UCSD-AML1 (cell line): ENCODE data around the gene MLEC.

Experiments
- DNase-seq: peaks from one replicate; lab custom pipeline; 2025; ENCODE audit not compliant: unreplicated experiment; lab: John Stamatoyannopoulos, UW

MLEC gene, protein sequence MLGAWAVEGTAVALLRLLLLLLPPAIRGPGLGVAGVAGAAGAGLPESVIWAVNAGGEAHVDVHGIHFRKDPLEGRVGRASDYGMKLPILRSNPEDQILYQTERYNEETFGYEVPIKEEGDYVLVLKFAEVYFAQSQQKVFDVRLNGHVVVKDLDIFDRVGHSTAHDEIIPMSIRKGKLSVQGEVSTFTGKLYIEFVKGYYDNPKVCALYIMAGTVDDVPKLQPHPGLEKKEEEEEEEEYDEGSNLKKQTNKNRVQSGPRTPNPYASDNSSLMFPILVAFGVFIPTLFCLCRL

DNA sequence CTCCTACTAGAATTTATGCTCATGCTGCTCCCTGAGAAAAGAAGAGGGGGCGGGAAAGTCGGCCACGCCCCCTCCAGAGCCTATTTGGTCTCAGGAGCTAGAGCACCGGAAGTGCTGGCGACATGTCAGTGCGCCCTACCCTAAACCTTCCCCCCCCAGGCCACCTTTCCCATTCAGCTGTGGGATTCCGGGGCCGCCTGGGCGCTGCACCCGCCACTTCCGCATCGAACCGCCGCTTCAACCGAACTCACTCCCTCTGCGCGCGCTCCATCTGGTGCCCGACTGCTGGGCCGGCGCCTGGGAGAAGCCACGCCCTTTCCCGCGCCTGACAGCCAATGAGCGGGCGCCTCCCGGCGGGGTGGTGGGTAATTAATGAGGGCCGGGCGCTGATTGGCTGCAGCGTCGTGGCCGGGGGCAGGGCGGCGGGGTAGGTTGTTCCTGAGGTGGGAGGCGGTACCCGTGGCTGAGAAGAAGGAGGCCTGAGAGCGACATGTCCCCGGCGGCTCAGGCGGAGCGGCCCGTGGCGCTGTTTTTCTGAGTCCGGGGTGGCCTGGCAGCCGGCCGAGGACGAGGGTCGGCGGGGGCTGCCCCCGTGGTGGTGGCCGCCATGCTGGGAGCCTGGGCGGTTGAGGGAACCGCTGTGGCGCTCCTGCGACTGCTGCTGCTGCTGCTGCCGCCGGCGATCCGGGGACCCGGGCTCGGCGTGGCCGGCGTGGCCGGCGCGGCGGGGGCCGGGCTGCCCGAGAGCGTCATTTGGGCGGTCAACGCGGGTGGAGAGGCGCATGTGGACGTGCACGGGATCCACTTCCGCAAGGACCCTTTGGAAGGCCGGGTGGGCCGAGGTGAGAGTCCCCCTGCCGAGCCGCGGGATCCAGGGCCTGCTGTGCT, at the start of gene MLEC:
Gene MLEC (plus strand): TSS at position 460 of the 888 bp plus-strand sequence. CDS start 148 bp downstream, at position 608.
- DNase-seq, result peak; percentile 99

DNA sequence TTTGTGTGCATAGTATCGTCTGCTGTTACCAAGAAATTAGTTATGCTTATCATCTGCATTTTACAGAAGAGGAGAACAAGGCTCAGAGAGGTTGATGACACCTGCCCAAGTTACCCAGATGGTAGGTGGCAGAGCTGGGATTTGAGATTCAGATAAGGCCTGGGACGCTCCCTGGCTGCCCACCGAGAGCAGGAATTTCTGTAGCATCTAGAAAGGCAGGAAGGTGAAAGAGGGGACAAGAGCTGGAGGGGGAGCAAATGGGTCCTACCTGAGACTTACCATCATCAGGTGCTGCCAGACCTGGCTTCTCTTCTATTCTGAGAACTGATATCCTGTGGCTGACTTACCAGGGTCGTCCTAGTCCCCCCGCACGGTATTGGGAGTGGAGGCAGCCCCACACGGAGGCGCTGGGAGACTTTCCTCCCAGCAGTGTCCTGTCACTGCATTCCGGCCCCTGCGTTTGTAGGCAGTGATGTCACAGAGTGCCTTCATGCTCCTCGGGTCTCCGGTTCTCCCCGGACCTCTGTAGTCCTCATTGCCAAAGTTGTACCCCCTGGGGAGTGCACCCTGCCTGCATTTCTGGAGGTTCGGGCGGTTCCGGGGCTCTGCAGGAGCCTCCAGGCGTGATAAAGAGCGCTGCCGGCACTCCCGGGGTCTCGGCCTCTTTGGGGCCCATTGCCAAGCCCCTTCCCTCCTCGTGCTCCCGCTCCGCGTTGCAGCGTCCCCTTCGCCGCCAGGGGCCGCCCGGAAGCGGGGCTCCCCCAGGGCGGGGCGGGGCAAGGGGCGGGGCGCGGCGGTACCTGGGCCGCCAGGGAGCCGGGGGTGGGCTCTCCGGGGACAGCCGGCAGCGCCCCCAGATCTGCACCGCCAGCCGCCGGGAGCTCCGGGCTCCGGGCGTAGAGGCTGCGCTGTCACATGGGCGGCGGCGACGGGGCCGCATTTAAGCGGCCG, 46.9 kb upstream of the MLEC start, which contains the start of gene CABP1:
Gene CABP1 (plus strand): TSS at position 856 of the 951 bp plus-strand sequence. CDS start 60 bp downstream, at position 916.
- DNase-seq, result no peak

DNA sequence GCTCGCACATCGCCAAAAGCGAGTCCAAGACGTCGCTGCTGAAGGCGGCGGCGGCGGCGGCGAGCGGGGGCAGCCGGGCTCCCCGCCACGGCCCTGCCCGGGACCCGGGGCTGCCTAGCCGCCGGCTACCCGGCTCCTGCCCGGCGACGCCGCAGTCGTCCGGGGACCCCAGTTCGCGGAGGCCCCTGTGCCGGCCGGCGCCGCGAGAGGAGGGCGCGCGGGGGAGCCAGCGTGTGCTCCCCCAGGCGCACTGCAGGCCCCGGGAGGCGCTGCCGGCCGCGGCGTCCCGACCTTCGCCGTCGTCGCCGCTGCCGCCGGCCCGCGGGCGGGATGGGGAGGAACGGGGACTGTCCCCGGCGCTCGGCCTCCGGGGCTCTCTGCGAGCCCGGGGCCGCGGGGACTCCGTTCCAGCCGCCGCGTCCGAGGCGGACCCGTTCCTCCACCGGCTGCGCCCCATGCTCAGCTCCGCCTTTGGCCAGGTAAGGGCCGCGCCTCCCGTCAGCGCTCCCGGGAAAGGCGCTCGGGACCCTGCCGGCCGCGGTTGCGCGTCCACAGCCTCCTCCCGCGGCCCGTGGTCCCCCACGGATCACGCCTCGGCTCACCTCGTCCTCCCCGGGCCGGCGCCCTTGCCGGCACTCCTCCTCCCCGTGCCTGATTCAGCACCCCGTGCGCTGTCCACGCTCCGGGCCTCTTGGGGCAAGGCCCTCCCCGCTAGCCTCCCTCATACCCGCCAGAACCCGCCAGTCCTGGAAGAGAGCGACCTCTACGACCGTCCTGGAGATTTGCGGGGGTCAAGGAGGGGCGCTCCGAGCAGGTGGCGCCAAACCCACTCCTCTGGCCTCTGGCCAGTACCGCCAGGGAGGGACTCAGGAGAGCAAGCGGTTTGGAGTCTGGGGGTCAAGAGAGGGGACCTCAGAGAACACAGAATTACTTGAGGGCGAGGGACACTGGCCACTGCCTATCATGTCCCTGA, 45.8 kb upstream of the MLEC start:
- DNase-seq, result peak; percentile 44

DNA sequence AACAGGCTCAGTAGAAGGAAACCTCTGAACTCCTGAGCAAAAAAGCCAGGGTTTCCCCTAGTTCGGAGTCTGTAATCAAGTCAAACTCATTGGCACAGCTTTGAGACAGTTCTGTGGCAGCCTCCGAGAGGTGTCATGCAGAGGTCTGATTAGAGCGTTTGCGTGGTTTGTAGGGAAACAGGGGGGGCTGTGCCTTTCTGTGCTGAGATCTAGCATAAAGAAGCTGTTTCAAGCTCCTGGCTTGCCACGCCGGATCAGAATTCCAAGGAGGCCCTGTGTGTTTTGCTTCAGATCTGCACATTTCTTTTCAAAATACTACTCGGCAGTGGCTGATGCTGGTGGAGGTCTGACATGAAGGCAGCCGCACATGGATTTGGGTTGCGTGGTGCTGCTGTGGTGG, 44.8 kb upstream of the MLEC start:
- DNase-seq, result no peak

DNA sequence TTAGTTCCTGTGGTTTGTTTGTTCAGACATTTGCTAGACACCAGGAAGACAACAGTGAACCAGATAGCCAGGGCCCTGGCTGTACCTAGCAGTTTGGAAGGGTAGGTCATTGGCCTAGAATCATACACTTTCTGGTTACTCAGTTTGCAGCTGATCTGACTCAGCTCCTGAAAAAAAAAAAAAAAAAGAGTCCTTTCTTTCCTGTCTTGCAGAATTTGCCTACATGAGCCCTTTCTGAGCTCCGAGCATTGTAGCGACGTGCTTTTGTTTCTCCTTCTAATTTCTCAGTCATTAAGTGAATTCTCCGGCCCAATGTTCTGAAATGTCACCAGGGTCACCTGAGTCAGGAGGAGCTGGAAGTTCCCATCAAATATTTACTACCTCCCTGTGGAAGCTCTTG, 44.1 kb upstream of the MLEC start:
- no peak for DNase-seq

DNA sequence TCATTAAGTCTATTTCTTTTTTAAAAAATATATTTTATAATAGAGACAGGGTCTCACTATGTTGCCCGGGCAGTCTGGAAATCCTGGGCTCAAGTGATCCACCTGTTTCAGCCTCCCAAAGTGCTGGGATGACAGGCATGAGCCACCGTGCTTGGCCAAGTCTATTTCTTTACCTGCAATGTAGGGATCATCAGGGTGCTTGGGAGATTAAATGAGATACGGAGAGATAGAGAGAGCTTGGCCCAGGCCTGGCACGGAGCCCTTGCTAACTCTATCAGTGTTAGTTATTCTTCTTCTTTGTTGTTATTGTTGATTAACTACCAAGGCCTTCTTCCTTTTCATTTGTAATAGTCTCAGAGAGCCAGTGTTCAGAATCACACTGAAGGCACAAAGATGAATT, 43.4 kb upstream of the MLEC start:
- DNase-seq, result no peak

DNA sequence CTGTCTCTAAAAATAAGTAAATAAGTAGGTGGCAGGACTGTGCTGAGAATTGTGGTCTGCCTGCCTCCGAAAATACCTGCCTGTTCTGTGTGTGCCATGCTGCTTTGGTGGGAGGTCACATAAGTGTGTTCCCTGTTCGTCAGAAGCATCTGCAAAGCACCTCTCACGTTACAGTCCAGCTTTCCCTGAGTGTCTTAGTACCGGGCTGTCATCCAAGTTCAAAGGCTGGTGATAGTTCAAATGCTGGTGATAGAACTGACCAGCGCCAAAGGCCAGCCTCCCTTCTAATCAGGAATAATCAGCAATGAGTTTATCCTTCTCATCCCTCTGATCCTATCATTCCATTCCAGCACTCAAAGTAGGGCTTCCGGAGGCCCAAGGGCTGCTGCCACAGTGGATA, 40.9 kb upstream of the MLEC start:
- DNase-seq, result no peak

DNA sequence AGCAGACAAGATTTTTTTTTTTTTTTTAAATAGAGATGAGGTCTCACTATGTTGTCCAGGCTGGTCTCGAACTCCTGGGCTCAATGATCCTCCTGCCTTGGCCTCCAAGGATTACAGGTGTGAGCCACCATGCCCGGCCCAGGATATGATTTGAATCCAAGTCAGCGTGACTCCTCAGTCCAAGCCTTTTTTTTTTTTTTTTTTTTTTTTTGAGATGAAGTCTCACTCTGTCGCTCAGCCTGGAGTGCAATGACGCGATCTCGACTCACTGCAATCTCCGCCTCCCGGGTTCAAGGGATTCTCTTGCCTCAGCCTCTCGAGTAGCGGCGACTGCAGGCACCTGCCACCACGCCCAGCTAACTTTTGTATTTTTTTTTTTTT, 39.6 kb upstream of the MLEC start:
- no peak for DNase-seq

DNA sequence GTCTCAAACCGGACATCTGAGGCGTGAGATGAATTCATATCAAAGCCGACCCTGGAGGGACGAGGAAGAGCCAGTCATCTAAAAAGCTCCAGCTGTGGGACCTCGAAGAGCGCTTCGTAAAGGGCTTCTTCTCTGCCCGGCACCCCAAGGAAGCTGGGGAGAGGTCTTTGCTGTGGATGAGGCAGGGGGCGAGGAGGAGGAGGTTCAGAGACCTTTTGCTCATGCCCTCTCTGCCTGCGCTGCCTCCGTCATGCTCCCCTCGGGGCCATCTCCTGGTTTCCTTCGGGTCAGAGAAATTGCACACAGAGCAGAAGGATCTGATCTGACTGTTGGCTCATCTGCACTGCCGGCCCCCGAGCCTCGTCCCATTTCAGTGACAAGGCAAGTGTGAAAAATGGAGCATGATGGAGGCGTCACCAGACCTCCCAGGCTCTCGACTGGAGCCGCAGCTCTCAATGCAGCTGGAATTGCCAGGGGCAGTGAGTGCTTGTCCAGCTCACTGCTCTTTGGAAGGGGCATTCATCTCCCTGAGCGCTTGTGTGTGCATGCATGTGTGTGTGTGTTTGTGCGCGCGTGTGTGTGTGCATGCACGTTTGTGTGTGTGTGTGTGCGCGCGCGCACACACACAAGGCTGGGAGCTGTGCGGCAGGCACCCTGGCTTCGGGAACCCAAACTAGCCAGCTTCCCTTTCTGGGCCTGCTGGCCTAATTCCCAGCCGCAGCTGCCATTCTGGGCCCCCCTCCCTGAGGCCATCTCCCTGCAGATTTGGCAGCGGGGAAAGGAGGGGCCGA, 37.3 kb upstream of the MLEC start:
- no peak for DNase-seq

DNA sequence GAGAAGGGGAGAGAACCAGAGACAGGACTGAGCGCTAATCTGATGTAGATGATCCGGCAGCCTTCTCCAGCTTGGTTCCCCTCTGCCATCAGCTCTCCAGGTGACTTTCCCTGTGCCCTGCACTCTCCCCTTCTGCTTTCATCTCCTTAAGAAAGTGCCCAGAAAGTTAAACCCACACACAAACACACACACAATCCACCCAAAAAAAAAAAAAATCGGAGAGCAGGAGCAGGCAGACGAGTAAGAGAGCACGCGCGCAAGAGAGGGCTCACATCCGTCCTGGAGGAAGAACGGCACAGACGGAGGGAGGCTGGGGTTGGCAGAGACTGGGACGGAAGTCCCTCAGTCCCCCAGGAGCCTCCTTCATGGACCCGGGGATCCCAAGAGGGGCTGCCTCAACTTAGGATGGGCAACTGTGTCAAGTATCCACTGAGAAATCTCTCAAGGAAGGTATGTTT, 36.7 kb upstream of the MLEC start:
- DNase-seq, result no peak

DNA sequence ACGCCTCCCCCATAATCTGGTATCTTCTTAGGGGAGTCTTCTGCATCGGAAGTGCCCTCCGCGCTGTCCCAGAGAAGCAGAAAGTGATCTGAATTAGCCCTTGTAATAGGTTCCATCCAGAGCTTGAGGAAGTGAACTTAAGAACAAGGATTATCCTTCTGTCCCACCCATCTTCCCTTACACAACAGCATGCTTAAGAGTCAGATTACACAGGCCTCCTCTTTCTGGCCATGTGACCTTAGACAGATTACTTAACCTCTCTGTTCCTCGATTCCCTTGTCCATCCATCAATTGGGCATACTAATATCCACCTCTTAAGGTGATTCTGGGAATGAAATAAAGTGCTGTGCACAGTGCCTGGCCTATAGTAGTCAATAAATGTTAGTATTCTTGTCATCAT, 35.1 kb upstream of the MLEC start:
- DNase-seq, result no peak

DNA sequence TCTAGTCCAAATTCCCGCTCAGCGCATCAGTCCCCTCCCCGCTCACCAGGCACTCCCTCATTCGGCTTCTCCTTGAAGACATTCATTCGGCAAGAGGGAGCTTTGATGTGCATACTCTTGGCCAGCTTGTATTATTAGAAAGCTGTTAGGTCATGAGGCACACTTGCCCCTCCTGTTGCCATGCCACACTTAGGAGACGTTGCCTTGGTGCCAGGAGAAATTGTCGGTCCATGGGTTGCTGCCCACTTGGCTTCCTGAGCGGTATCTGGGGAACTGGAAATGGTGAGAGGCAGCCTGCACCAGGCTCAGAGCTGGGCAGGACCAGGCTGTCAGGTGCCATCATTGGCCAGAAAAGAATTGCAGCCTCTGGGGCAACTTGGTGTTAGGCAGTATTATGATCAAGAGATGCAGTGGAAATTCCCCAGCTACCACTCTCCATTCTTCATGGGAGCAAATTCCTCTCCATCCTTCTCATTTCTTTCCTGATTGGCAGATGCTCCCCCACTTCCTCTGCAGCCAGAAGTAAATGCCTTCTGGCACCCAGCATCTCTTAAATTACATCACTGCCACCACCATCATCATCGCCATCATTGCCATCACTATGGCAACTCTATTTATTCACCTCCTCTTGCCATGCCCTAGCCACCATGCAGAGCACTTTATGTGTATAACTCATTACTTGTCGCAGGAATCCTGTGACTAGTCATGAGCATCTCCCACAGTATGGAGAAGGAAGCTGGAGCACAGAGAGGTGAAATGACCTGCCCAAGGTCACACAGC, 34.1 kb upstream of the MLEC start:
- DNase-seq, result no peak

DNA sequence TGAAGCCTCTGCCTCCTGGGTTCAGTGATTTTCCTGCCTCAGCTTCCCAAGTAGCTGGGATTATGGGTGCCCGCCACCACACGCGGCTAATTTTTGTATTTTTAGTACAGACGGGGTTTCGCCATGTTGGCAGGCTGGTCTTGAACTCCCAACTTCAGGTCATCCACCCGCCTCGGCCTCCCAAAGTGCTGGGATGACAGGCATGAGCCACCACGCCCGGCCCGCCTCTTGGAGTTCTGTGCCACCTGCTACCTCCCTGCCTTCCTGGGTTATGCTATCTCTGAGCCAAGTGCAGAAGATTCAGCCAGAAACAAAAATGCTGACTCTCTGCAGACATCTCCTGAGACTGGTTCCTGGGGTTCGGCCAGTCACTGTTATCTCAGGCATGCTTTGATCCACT, 33.3 kb upstream of the MLEC start:
- no peak for DNase-seq

DNA sequence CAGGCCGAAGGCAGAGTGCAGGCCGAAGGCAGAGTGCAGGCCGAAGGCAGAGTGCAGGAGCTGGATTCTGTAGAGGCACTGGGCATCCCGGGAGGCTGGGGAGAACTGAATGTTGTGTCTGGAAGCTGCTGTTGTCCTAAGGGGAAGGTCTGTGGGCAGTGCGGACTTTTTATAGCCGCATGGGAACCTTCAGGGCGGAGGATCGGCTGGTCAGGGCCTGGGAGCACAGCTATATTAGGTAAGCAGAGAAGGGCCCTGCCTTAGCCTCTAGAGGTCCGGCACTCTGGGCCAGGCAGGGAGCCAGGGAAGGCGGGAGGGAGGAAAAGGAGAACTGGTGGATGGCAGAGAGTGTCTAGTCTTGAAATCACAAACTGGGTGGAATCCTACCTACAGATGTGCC, 32.3 kb upstream of the MLEC start:
- no peak for DNase-seq

DNA sequence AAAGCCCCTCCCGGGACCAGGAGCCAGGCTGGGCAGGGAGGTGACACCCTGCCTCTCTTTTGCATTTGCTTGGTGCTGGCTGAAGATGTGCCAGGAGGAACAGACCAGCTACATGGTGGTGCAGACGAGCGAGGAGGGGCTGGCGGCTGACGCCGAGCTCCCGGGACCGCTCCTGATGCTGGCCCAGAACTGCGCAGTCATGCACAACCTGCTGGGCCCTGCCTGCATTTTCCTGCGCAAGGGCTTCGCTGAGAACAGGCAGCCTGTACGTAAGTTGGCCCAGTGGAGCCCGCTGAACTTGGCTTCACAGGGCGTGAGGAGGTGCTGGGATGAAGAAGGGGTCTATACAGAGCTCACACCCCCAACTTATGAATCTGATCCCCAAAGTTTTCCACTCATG, 30.9 kb upstream of the MLEC start:
- DNase-seq, result no peak

DNA sequence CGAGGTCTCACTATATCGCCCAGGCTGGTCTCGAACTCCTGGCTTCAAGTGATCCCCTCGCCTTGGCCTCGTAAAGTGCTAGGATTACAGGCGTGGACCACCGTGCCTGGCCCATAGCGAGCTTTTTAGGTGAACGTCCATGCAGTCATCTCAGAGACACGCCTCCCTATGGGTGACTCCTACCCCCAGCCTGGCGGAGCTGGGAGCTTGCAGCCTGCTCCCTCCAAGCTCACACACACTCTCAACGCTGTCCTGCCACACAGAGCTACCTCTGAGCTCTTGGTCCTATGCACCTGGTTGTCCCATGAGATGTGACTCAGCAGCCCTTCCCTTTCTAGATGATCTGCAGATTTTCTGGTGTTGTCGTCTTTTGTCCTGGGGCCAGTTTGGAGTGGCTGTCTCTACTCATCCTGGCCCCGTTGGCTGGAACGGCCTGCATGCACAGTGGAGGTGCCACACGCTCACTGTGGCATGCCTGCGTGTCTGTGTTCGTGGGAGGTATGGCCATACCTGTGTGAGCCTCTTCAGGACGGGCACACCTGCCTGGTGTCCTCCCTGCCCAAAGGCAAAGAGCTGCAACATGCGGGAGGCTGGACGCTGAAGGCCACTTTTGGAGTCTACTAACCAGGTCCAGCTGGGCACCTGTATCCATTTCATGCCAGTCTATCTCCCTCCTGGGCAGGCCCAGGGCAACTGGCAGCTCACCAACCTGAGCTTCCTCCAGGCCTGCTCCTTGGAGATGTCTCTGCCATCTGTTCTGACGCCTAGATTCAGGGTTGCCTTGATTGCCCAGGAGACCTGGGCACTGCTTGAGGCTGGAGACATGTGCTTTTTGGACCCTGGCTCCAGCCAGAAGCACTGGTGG, 28.4 kb upstream of the MLEC start:
- DNase-seq, result no peak

DNA sequence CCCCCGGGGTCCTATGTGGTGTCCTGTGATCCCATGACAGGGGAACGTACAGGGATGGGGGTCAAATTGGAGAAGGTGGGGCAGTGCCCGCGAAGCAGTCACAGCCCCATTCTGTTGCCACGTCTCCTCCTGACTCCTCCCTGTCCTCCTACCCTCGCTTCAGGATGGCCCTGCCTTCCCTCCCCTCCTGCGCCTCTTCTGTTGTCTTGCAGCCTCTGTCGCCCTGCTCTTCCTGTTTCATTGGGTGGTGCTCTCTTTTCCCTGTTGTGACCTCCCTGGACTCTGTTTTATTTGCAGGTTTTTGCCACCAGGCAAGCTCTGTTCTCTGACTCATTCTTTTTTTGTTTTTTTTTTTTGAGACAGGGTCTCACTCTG, 27.8 kb upstream of the MLEC start:
- no peak for DNase-seq
